GM12873 (cell line): Measurements from ENCODE around the gene GPR176.
A peak's percentile ranks its signal among the peaks of the same experiment; 100 is the strongest.

ENCODE experiments used
- CTCF ChIP-seq: IDR thresholded peaks from 2 replicates; pipeline ENCODE4 v1.5.1; 2012; ENCODE audit warnings: low read depth, mild to moderate bottlenecking, moderate library complexity, low read length, control low read depth; ENCODE audit not compliant: insufficient read depth; ENCODE audit errors: missing control alignments

GPR176 gene

DNA sequence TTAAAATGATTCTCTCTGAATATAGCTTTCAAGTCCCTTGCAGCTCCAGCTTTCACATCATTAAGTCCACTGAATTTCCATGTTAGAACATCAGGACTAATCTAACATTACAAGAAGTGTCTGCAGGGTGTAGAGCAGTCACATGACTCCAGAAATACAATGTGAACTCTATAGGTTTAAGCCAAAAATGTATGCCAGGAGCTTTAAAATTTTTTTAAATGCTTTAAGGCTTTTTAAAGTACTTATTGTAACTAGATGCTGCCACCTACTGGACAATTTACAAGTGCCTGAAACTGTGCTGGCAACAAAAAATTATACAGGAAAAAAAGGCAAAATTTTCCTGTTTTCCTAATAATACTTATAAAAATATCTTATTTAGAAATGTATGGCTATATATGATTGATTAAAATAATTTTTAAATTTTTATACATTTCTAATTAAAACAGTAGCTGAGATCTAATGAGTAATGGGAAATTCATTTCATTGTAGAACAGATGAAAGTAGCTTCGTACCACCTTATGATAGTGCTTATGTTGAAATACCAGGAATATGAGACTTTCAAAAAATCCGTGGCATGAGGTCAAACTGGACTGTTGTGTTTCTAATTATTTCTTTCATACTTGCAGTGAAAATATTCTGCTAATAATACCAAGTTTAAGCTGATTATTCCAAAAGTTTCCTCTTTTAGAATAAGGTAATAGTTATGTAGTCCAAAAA is 163.1 kb downstream of the GPR176 start:
- TF ChIP-seq CTCF: peak; percentile 55

DNA sequence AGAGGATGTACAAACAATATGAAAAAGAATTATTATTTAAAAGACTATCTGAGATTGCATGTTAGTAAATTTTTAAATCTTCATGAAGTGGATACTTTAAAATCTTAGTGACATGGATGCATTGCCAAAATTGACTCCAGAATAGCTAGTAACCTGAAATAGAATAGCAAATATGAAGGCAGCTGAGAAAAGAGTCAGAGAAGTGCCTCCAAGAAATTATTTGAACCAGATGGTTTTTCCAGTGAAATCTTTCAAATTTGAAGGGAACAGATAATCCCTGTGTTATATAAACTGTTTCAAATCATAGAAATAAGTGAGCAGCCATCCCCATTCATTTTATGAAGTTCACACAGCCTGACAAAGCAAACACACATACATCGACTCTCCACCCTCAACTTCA is 167.1 kb downstream of the GPR176 start:
- no peak for TF ChIP-seq CTCF

DNA sequence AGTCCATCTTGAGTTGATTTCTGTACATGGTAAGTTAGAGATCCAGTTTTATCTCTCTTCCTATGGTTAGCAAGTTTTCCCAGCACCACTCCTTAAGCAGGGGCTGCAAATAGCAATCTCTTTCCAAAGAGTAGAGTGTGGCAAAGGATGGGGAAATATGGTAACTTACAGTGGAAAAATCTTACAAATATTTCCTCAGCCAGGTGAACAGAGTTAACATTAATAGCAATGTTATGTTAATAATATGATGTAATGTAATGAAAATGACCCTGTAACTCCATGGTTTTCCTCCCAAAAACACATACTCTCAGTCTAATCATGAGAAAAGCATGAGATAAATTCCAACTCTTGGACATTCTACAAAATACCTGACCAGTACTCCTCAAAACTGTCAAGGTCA is 167.8 kb downstream of the GPR176 start:
- TF ChIP-seq CTCF: no peak
